Osteoblast (primary cell): ENCODE data around the gene AMDHD1. TPM values are rescaled to one million over a fixed set of nuclear protein-coding genes. Genes with fewer than 3 reads are reported as not detected.

Experiments
- DNase-seq: peaks from one replicate; pipeline ENCODE4 v3.0.0; 2011; ENCODE audit warnings: low spot score, mixed read lengths; ENCODE audit not compliant: insufficient read length; ENCODE audit errors: missing footprints
- H2AFZ ChIP-seq: 2 replicates; pipeline ENCODE4 v1.6.0; 2011; ENCODE audit warnings: mild to moderate bottlenecking, low read length
- H3K27ac ChIP-seq: 2 replicates; pipeline ENCODE4 v1.5.1; 2011; ENCODE audit warnings: mild to moderate bottlenecking, low read depth, low read length, moderate library complexity
- H3K27me3 ChIP-seq: 2 replicates; pipeline ENCODE4 v1.6.0; 2012; ENCODE audit warnings: mild to moderate bottlenecking, control low read depth, inconsistent platforms, low read length, moderate library complexity; ENCODE audit not compliant: insufficient read depth
- H3K36me3 ChIP-seq: 2 replicates; pipeline ENCODE4 v1.5.1; 2011; ENCODE audit warnings: mild to moderate bottlenecking, low read length, control low read depth, moderate library complexity; ENCODE audit not compliant: insufficient read depth
- H3K4me1 ChIP-seq: 2 replicates; pipeline ENCODE4 v1.5.1; 2011; ENCODE audit warnings: mild to moderate bottlenecking, low read length, control low read depth, moderate library complexity; ENCODE audit not compliant: insufficient read depth
- H3K4me2 ChIP-seq: 2 replicates; pipeline ENCODE4 v1.6.0; 2011; ENCODE audit warnings: mild to moderate bottlenecking, low read length; ENCODE audit not compliant: insufficient read depth
- H3K4me3 ChIP-seq: fragments of 200-600 bp; sonication (generic); 3 replicates; pipeline ENCODE4 v1.5.1; 2012; ENCODE audit warnings: mild to moderate bottlenecking, low read length, inconsistent platforms; ENCODE audit not compliant: insufficient read depth
- H3K79me2 ChIP-seq: 2 replicates; pipeline ENCODE4 v1.6.0; 2012; ENCODE audit warnings: mild to moderate bottlenecking, low read length, control low read depth, inconsistent platforms; ENCODE audit not compliant: insufficient read depth
- H3K9me3 ChIP-seq: 2 replicates; pipeline ENCODE4 v1.5.1; 2011; ENCODE audit warnings: low read depth, low read length, control low read depth
- H4K20me1 ChIP-seq: 2 replicates; pipeline ENCODE4 v1.6.0; 2012; ENCODE audit warnings: mild to moderate bottlenecking, low read length, control low read depth; ENCODE audit not compliant: insufficient read depth
- CTCF ChIP-seq: IDR thresholded peaks from 2 replicates; pipeline ENCODE4 v1.5.1; 2011; ENCODE audit warnings: mild to moderate bottlenecking, low read depth, low read length, moderate library complexity; ENCODE audit errors: extremely low read depth
- total RNA-seq: library from RNA; depleted of rRNA; stranded (reverse); fragments of >200 nt; gene quantifications from 2 replicates; pipeline ENCODE4 v1.2.3, GENCODE V29; 2012

Gene AMDHD1
- 0.29 and 0.36 TPM in 2 replicates for total RNA-seq

- Histone ChIP-seq H4K20me1 (no peaks in the 10 kb centered on the region), H3K27me3 (no peaks in the 10 kb centered on the region), H3K4me1 (peaks cover 3% of the 10 kb centered on the region), H3K27ac (no peak within 1 kb of the TSS), H2AFZ (peak within 1 kb of the TSS; percentile 73), H3K4me2 (peak within 1 kb of the TSS; percentile 77), H3K9me3 (no peaks in the 10 kb centered on the region), H3K36me3 (no peaks in the 10 kb centered on the region), H3K4me3 (peak within 1 kb of the TSS; percentile 78), H3K79me2 (no peaks in the 10 kb centered on the region)
- TF ChIP-seq CTCF, result no peak
- DNase-seq, result peak; percentile 97
Observed at GRCh38 chr12:95943330-95943842, at the start of gene AMDHD1. AMDHD1 (plus strand) TSS chr12:95943331; CDS start chr12:95943399, 68 bp downstream.

GRCh38 chr12:95896846-95897245 lies 46.3 kb upstream of the AMDHD1 start:
- no peaks in the 10 kb centered on the region for H4K20me1 ChIP-seq
- TF ChIP-seq CTCF, result no peak
- DNase-seq, result no peak
- H3K4me2 ChIP-seq, result no peak overlapping the region
- H3K4me3 ChIP-seq, result no peak overlapping the region
- H2AFZ ChIP-seq, result no peak overlapping the region
- H3K4me1 ChIP-seq, result no peaks in the 10 kb centered on the region
- H3K27ac ChIP-seq, result no peak overlapping the region
- no peaks in the 10 kb centered on the region for H3K36me3 ChIP-seq
- H3K79me2 ChIP-seq, result no peaks in the 10 kb centered on the region
- no peaks in the 10 kb centered on the region for H3K9me3 ChIP-seq
- H3K27me3 ChIP-seq, result peaks cover 23% of the 10 kb centered on the region

- no peaks in the 10 kb centered on the region for H4K20me1 ChIP-seq
- no peak overlapping the region for H3K27ac ChIP-seq
- H3K4me2 ChIP-seq, result no peak overlapping the region
- no peak for DNase-seq
- H3K4me1 ChIP-seq, result no peaks in the 10 kb centered on the region
- H3K79me2 ChIP-seq, result no peaks in the 10 kb centered on the region
- H3K9me3 ChIP-seq, result no peaks in the 10 kb centered on the region
- H3K4me3 ChIP-seq, result no peak overlapping the region
- no peak overlapping the region for H2AFZ ChIP-seq
- peaks cover 25% of the 10 kb centered on the region for H3K27me3 ChIP-seq
- H3K36me3 ChIP-seq, result no peaks in the 10 kb centered on the region
- no peak for TF ChIP-seq CTCF
Observed at GRCh38 chr12:95898081-95898480, 45.0 kb upstream of the AMDHD1 start.

- peaks cover 2% of the 10 kb centered on the region for H3K4me1 ChIP-seq
- H4K20me1 ChIP-seq, result no peaks in the 10 kb centered on the region
- H3K4me2 ChIP-seq, result no peak overlapping the region
- H3K9me3 ChIP-seq, result no peaks in the 10 kb centered on the region
- TF ChIP-seq CTCF, result no peak
- no peak overlapping the region for H3K27ac ChIP-seq
- H3K79me2 ChIP-seq, result no peaks in the 10 kb centered on the region
- no peak overlapping the region for H2AFZ ChIP-seq
- peaks cover 17% of the 10 kb centered on the region for H3K27me3 ChIP-seq
- no peak overlapping the region for H3K4me3 ChIP-seq
- DNase-seq, result peak; percentile 87
- H3K36me3 ChIP-seq, result no peaks in the 10 kb centered on the region
Observed at GRCh38 chr12:95908573-95908972, 34.6 kb upstream of the AMDHD1 start.
